Lower leg skin (tissue), 3 donors: ENCODE data around the gene GPRC5C.

ENCODE experiments used
- CTCF ChIP-seq, 3 donors: fragments of 450-650 bp; IDR thresholded peaks; one replicate each; pipeline ENCODE4 v1.5.1; 2016; ENCODE audit warnings: antibody characterized with exemption in 3 of 3, mild to moderate bottlenecking in 3 of 3, moderate library complexity in 2 of 3
- POLR2A ChIP-seq, 2 donors: fragments of 450-650 bp; IDR thresholded peaks; one replicate each; pipeline ENCODE4 v1.6.1; 2016 to 2017; ENCODE audit warnings: antibody characterized with exemption in 2 of 2, mild to moderate bottlenecking in 1 of 2, moderate library complexity in 1 of 2

- no peak for TF ChIP-seq CTCF (IDR thresholded peaks at IDR 0.05)
- TF ChIP-seq POLR2A (IDR thresholded peaks at IDR 0.05), result no peak
Measured at GRCh38 chr17:74452033-74452840, 20.3 kb downstream of the GPRC5C start.
